SHP77 treated with DMSO at 0.1 percent for 48 hours (cell line): ENCODE results near the gene BARHL2.

Experiments
- DNase-seq: peaks from one replicate; lab custom pipeline; 2025; lab: John Stamatoyannopoulos, UW

Gene BARHL2

GRCh38 chr1:90710579-90711536 is 6.2 kb downstream of the BARHL2 start:
- DNase-seq, result no peak

- no peak for DNase-seq
Measured at GRCh38 chr1:90709535-90709934, 7.6 kb downstream of the BARHL2 start.

- no peak for DNase-seq
Measured at GRCh38 chr1:90708826-90709225, 8.3 kb downstream of the BARHL2 start.

- no peak for DNase-seq
Measured at GRCh38 chr1:90708236-90708786, 8.8 kb downstream of the BARHL2 start.

- no peak for DNase-seq
Measured at GRCh38 chr1:90707363-90707710, 9.8 kb downstream of the BARHL2 start.

GRCh38 chr1:90706437-90707362 is 10.4 kb downstream of the BARHL2 start:
- DNase-seq, result no peak

GRCh38 chr1:90705956-90706355 is 11.1 kb downstream of the BARHL2 start:
- DNase-seq, result no peak

GRCh38 chr1:90704817-90705216 is 12.3 kb downstream of the BARHL2 start:
- DNase-seq, result no peak

GRCh38 chr1:90694846-90695245 is 22.3 kb downstream of the BARHL2 start:
- no peak for DNase-seq

- DNase-seq, result no peak
Measured at GRCh38 chr1:90687747-90688146, 29.4 kb downstream of the BARHL2 start.

- DNase-seq, result no peak
Measured at GRCh38 chr1:90675161-90675847, 41.8 kb downstream of the BARHL2 start.

GRCh38 chr1:90671741-90672140 is 45.4 kb downstream of the BARHL2 start:
- DNase-seq, result no peak

- no peak for DNase-seq
Measured at GRCh38 chr1:90671251-90671650, 45.9 kb downstream of the BARHL2 start.
